ENCODE results near the gene FLOT2.

GRCh38 chr17:28911411-28912045, 14.0 kb upstream of the FLOT2 start:
- TF ChIP-seq POLR2A (IDR thresholded peaks at IDR 0.05) (no peak), CTCF (IDR thresholded peaks at IDR 0.05) (no peak)

All from esophagus squamous epithelium (tissue), 4 donors.